ENCODE results near the gene RTTN.
"Not testable (repeated sequence)": the region's sequence is repeated elsewhere in the genome, so short reads cannot be mapped to it uniquely, and the experiment has no call there.

RTTN gene

DNA sequence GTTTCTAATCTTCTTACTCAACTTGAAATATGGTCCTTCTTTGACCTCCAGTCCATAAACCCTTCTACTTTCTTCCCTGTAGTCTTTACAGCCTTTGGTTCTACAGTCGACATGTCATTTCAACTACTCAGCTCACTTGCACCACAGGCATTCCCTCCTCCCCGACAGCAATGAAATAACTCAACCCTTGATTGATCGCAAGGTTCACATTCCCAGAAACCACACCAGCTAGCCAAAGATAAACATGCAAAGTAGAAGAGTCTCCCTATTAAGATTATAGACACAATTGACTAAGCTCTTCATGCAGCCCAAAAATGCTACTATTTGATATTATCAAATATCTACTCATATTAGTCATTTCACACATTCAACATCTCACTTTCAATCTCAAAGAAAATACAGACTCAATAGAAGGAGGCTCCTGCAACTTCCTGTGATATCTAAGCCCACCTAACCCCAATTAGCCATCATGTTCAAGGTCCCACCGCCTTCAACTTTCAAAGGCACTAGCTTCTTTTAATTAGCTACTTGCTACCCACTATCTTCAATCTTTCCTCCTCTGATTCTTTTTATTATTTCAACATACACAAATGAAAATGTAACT, 50.8 kb downstream of the RTTN start:
- no peak for DNase-seq (ENCODE audit: low read depth in 2 of 2)

GRCh38 chr18:70151614-70152013, 53.9 kb downstream of the RTTN start:
- DNase-seq (ENCODE audit: low read depth in 2 of 2) = no peak

DNA sequence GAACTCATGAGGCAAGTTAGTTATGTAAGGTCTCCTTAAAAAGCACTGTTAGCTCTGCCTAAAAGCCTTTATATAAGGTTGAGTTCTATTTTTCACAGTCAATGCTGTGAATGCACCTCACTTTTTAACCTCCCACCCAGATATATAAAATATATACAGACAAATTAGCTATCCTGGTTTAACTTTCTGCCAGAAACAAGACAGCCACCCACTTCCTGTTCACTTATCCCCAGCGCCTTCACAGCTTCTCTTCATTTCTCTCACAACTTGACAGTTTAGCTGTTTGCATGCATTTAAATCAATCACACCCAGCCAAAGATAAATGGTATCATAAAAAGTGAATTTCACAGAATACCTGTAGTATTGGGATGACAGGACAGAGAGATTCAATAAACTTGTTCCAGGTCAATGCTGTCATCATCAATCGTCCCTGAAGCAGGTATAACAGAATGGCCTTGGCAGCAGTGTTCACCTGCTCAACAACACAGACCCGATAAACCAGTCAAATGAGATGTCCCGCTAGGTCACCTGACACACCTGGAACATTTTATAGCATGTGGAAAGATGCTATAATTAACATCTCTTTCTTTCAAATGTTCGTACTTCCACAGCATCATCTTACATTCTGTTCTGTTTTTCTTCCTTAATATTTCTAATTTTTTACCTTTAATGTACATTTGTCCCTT, 55.7 kb downstream of the RTTN start:
- DNase-seq (ENCODE audit: low read depth in 2 of 2) = no peak

- no peak for DNase-seq (ENCODE audit: low read depth in 2 of 2)
Measured at GRCh38 chr18:70149156-70149555, 56.3 kb downstream of the RTTN start.

- no peak for DNase-seq (ENCODE audit: low read depth in 2 of 2)
Measured at GRCh38 chr18:70148039-70148938, 57.2 kb downstream of the RTTN start.

DNA sequence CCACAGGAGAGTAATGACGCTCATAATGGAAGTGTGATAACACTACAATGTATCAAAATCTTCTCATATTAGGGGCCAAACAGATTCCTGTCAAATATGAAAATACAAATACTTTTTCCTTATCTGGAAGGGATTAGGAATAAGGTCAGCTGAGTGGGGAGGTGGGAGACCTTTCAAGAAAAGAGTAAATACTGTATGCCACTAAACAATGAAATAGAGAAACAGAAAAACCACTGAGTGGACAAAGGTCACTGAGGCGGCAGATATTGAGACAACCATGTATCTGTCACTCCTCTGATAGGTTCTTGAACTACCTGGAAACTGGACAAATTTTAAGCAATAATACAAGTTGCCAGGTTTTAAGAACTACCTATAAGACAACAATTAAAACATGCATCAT, 59.3 kb downstream of the RTTN start:
- DNase-seq (ENCODE audit: low read depth in 2 of 2) = no peak

DNA sequence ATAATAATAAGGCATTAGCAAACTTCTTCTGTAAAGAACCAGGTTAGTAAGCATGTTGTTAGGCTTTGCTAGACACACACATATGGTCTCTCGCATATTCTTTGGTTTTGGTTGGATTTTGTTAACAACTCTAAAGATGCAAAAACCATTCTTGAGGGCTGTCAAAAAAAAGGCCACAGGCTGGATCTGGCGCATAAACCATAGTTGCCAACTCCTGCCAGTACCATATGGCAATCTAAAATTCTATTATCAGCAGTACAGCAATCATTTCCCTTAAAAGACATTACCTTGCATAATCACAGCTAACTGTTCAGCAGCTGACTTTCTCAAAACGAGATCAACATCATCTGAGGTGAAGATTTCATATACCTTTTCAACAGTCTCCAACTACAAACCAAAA, 63.5 kb downstream of the RTTN start:
- no peak for DNase-seq (ENCODE audit: low read depth in 2 of 2)

DNA sequence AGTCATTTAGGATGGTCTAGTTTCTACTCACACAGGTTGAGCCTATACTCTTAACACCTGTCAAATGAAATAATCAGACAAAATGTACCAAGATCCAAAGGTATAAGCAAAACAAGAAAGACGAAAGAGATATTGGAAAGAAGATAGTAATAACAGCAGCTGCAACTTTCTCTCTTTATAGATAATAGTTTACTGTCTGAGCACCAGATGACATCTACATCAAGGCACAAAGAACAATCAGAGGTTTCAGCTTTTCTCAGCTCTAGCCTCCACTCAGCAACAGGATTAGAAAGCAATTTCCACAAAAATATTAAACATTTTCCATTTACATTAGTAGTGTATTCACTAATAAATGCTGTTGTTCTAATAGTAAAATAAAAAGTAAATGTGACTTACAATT, 66.3 kb downstream of the RTTN start:
- no peak for DNase-seq (ENCODE audit: low read depth in 2 of 2)

DNA sequence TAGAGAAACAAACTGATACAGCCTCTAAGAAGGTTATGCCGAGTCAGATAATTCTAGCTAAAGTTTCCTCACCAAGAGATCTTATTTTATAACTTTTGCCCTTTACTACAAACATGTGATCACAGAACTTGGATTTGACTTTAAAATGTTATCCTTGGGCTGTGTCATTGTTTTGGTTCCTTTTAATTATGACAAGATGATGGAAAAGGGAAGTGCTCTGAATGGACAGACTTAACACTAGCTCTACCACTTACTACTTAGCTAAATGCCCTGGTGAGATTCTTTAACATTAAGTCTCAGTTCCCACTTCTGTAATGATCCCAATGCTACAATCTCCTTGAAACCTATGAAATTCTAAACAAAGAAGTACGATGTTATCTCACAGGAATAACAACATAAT, 69.9 kb downstream of the RTTN start:
- no peak for DNase-seq (ENCODE audit: low read depth in 2 of 2)

DNA sequence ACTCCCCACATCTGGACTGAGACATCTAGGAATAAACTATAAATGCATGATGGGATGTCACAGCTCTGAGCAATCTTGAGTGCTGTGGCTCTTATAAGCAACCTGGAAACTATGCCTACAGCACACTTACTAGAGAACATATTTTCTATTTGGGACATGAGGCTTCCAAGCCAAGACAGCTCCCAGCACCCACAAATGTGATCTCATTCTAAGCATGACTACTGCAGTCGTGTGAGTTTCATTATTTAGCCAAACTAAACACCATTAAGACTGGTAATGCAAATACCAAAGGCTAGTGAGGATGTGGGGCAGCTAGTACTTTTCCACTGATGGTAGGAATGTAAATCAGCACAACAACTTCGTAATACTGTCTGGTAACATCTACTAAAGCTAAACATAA, 72.5 kb downstream of the RTTN start:
- DNase-seq (ENCODE audit: low read depth in 2 of 2) = no peak

DNA sequence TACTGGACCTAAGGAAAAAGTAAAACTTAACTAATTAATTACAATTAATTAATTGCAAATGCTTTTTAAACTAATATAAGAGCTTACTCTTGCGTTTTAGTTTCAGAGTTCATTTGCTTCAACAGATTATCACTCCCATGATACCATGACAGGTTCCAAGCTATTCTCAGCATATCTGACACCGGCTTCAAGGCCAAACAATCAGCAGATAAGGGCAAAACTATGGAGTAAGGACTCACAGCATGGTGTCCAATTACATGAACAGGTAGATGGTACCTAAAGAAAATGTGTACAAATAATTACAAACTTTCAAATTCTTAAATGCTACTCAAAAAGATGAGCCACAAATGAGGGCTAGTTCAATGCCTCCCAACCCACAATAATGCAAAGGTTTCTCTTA, 77.2 kb downstream of the RTTN start:
- no peak for DNase-seq (ENCODE audit: low read depth in 2 of 2)

GRCh38 chr18:70127359-70127758, 78.1 kb downstream of the RTTN start:
- DNase-seq (ENCODE audit: low read depth in 2 of 2) = no peak

- DNase-seq (ENCODE audit: low read depth in 2 of 2) = no peak
Measured at GRCh38 chr18:70126832-70127231, 78.7 kb downstream of the RTTN start.

DNA sequence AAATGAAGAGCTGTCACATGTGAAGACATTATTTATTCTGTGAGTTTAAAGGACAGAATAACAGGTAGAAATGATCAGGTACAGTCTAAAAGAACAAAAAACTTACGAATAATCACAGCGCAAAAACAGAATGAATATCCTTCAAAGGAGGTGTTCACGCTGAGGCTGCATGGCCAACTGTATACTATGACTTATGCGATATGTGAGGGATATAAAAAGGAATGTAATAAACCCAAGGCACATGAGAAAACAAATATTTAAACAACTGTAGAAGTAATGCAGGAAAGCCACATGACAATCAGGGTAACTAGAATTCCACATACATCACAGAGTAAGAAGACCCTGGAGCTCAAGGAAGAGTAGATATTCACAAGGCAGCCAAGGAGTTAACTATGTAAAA, 81.3 kb downstream of the RTTN start:
- DNase-seq (ENCODE audit: low read depth in 2 of 2) = no peak

- DNase-seq (ENCODE audit: low read depth in 2 of 2) = no peak
Measured at GRCh38 chr18:70121842-70122241, 83.6 kb downstream of the RTTN start.

DNA sequence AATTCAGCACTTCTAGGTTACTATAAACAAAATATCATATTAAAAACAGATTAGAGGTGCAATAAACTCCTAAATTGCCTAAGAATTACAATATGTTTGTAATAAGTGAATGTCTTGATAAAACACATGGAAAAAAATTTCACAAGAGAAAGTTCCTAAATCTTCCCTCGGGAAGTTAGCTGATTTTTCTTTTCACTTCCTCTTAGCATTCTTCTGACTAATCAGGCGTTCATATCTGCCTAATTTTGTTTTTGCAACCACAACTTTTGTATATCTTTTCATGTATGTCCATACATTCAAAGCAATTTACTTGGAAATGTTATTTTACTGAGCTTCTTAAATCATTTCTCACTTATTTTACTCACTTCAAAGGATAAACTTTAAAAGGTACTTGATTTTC, 88.5 kb downstream of the RTTN start:
- DNase-seq (ENCODE audit: low read depth in 2 of 2) = no peak

- no peak for DNase-seq (ENCODE audit: low read depth in 2 of 2)
Measured at GRCh38 chr18:70113511-70113910, 92.0 kb downstream of the RTTN start.

DNA sequence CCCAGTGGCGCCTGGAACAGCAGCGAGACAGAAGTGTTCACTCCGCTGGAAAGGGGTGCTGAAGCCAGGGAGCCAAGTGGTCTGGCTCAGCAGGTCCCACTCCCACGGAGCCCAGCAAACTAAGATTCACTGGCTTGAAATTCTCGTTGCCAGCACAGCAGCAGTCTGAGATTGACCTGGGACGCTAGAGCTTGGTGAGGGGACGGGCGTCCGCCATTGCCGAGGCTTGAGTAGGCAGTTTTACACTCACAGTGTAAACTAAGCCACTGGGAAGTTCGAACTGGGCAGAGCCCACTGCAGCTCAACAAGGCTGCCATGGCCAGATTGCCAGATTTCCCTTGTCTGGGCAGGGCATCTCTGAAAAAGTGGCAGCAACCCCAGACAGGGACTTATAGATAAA, 94.8 kb downstream of the RTTN start:
- no peak for DNase-seq (ENCODE audit: low read depth in 2 of 2)

DNA sequence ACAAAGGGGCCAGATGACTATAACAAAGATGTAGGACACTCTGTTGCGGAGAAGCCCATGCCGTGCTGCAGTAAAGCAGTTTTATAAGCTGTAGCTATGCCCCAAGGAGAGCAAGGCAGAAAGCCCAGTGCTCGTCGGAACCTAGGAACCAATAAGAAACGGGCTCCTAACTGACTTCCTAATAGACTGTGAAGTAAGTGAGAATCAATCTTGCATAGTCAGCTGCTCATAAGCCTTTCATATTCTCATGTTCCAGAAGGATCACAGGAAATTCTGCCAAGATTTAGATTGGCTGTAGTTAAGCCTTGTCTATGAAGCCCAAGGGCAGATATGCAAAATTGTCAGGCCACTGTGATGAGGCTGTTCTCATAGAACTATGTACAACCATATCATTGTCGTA, 98.4 kb downstream of the RTTN start:
- DNase-seq (ENCODE audit: low read depth in 2 of 2) = no peak

DNA sequence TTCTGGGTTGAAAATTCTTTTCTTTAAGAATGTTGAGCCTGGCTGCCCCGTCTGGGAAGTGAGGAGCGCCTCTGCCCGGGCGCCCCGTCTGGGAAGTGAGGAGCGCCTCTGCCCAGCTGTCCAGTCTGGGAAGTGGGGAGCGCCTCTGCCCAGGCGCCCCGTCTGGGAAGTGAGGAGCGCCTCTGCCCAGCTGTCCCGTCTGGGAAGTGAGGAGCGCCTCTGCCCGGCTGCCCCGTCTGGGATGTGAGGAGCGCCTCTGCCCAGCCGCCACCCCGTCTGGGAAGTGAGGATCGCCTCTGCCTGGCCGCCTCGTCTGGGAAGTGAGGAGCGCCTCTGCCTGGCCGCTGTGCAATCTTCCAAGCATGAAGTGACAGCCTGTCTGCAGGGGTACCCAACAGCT, 102.6 kb downstream of the RTTN start:
- not testable (repeated sequence) for DNase-seq (ENCODE audit: low read depth in 2 of 2)

- DNase-seq (ENCODE audit: low read depth in 2 of 2) = no peak
Measured at GRCh38 chr18:70089858-70090257, 115.6 kb downstream of the RTTN start.

DNA sequence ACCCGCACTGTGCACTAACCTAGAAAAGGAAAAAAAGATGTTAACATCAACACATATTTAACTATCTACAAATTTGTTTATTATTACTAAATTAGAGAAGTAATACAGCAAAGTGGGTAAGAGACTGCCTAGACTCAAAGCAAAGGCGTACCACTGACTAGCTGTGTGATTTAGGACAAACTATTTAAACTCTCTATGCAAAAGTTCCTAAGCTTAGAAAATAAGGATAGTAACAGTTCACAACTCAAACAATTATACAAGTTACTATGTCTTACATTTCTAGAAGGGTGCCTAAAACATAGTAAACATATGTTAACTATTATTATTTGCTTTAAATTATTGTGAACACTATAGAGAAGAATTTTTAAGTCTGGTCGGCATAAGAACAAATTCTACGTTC, 119.4 kb downstream of the RTTN start:
- DNase-seq (ENCODE audit: low read depth in 2 of 2) = no peak

- no peak for DNase-seq (ENCODE audit: low read depth in 2 of 2)
Measured at GRCh38 chr18:70085641-70086040, 119.8 kb downstream of the RTTN start.

All from stimulated activated CD8-positive, alpha-beta memory T cell treated with anti-CD3 and anti-CD28 coated beads, Interleukin-2, amount 100 ng/mL, for 1 hour (primary cell).